ENCODE data around the gene RNU1-3. TPM values are rescaled to one million over a fixed set of nuclear protein-coding genes. Genes with fewer than 3 reads are reported as not detected.
"Not testable (repeated sequence)": the region's sequence is repeated elsewhere in the genome, so short reads cannot be mapped to it uniquely, and the experiment has no call there.

The RNU1-3 gene
- polyA plus RNA-seq, 1 donor, result not detected

GRCh38 chr1:16651560-16651959 is 15.2 kb downstream of the RNU1-3 start:
- not testable (repeated sequence) for DNase-seq

GRCh38 chr1:16649960-16650359 is 16.8 kb downstream of the RNU1-3 start:
- not testable (repeated sequence) for DNase-seq

- not testable (repeated sequence) for DNase-seq
Measured at GRCh38 chr1:16649390-16649789, 17.4 kb downstream of the RNU1-3 start.

DNA sequence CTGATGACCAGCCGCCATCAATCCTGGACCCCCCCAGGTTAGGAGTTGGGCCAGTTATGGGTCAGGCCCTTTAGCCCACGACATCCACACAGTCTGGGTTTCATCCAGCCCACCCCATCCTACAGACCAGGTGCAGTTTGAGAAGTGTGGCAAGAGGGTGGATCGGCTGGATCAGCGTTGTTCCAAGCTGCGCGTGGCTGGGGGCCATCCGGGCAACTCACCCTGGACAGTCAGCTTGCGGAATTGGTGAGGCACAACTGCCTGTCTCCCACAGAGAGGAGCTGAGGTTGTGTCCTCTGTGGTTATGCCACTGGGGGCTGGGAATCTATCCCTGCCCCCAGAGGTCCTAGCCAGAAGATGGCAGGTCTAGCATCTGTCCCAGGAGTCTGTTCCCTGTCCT is 18.0 kb downstream of the RNU1-3 start:
- not testable (repeated sequence) for DNase-seq

DNA sequence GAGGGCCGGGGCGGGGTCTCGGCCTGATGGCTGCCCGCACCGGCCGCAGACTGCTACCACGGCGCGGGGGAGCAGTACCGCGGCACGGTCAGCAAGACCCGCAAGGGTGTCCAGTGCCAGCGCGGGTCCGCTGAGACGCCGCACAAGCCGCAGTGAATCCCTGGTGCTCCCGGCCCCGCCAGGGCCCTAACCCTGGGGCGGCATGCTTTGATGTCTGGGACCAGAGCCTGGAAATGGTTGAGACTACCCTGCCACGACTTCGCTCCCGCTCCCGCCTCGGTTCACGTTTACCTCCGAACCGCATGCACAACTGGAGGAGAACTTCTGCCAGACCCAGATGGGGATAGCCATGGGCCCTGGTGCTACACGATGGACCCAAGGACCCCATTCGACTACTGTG is 18.5 kb downstream of the RNU1-3 start:
- not testable (repeated sequence) for DNase-seq

DNA sequence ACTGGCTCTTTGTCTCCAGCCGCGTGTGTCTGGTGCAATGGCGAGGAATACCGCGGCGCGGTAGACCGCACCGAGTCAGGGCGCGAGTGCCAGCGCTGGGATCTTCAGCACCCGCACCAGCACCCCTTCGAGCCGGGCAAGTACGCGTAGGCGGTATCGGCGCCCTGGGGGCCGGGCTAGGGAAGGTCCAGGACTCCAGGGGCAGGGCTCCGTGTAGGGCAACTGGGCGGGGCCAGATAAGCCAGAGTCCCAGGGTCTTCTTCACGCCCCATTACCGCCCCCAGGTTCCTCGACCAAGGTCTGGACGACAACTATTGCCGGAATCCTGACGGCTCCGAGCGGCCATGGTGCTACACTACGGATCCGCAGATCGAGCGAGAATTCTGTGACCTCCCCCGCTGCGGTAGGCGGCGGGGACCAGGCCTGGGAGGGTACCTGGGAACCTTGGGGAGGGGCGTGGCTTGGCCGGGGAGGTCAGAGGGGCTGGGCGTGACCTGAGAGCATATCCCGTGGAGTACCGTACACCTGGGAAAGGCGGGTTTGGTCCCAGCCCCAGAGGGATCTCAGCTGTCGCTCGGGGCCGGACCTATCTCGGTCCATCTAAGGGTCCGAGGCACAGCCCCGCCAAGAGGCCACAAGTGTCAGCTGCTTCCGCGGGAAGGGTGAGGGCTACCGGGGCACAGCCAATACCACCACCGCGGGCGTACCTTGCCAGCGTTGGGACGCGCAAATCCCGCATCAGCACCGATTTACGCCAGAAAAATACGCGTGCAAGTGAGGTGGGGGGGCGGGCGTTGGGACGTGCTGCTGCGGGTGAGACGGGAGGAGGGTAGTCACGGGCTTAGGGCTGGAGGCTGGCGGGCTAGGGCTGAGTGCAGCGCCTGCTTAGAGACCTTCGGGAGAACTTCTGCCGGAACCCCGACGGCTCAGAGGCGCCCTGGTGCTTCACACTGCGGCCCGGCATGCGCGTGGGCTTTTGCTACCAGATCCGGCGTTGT is 19.3 kb downstream of the RNU1-3 start:
- DNase-seq, result not testable (repeated sequence)

DNA sequence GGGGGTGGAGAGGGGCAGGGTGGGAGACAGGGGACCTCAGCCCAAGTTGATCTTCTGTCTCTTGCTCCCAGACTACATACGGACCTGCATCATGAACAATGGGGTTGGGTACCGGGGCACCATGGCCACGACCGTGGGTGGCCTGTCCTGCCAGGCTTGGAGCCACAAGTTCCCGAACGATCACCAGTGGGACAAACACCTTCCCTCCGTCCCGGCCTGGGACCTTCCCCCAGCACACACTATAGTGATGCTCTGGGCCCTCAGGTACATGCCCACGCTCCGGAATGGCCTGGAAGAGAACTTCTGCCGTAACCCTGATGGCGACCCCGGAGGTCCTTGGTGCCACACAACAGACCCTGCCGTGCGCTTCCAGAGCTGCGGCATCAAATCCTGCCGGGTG is 20.0 kb downstream of the RNU1-3 start:
- not testable (repeated sequence) for DNase-seq

GRCh38 chr1:16646061-16646664 is 20.6 kb downstream of the RNU1-3 start:
- not testable (repeated sequence) for DNase-seq

GRCh38 chr1:16645271-16646060 is 21.3 kb downstream of the RNU1-3 start:
- DNase-seq, result not testable (repeated sequence)

- DNase-seq, result peak; percentile 100
Measured at GRCh38 chr1:16644482-16645270, 22.1 kb downstream of the RNU1-3 start.

DNA sequence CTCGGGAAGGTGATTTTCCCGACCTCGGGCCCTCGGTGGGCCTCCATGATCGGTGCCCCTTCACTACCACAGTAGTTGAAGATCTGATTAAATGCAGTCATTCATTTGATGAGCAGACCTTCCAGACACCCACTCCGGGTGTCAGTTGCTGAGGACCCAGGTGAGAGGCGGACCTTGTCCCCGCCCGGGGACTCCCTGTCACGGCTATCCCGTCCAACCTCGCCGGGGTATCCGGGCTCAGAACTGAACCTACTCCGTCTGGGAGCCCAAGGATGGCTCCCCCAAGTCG is 22.6 kb downstream of the RNU1-3 start:
- DNase-seq, result no peak

GRCh38 chr1:16643476-16644192 is 23.1 kb downstream of the RNU1-3 start:
- DNase-seq, result not testable (repeated sequence)

DNA sequence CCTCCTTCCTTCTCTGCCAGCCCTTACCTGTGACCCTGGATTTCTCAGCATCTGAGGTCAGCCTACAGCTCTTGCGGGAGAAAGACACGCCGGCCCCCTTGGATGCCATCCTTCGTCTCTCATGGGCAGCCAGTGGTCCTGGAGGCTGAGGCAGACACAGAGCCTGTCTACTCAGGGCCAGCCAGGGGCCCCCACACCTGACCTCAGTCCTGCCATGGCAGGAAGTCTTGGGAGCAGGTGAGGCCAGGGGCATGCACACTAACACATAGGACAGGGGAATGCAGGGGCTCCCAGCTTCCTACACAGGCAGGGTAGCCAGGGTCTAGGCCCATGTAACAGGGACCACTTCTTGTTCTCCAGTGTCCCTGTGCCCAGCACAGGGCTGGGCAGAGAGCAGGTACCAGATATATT is 23.7 kb downstream of the RNU1-3 start:
- not testable (repeated sequence) for DNase-seq

DNA sequence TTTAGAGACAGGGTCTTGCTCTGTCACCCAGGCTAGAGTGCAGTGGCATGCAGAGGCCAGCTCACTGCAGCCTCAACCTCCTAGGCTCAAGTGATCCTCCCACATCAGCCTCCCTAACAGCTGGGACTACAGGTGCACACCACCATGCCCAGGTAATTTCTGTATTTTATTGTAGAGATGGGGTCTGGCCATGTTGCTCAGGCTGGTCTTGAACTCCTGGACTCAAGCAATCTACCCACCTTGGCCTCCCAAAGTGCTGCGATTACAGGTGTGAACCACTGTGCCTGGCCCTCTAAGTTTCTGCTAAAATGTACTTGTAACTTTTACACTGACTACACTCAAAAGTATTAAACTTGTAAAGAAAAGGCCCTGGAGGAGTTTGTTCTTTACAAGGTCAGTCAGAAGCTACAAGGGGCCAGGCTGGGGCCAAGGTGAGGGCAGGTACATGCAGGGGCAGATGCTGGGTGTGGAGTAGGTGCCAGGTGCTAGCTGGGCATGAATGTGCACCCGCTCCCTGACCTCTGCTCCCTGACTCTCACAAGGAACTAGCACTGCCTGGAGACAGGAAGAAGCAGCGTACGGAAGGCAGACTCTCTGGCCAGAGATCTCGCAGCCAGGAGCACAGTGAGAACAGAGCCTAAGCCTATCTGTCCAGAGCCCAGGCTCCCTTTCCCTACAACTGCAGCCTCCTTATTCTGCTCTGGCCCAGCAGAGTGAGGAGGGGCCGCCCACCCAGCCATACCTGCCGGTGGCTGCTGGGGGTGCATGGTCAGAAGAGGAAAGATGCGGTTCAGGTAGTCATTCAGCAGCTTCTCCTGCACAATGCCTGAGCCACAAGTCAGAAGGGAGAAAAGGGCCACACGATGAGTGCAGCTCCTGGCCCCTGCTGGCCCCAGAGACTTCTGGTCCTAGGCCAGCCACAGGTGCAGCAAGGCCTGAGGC is 24.5 kb downstream of the RNU1-3 start:
- DNase-seq, result not testable (repeated sequence)

GRCh38 chr1:16641159-16641975 is 25.4 kb downstream of the RNU1-3 start:
- not testable (repeated sequence) for DNase-seq

DNA sequence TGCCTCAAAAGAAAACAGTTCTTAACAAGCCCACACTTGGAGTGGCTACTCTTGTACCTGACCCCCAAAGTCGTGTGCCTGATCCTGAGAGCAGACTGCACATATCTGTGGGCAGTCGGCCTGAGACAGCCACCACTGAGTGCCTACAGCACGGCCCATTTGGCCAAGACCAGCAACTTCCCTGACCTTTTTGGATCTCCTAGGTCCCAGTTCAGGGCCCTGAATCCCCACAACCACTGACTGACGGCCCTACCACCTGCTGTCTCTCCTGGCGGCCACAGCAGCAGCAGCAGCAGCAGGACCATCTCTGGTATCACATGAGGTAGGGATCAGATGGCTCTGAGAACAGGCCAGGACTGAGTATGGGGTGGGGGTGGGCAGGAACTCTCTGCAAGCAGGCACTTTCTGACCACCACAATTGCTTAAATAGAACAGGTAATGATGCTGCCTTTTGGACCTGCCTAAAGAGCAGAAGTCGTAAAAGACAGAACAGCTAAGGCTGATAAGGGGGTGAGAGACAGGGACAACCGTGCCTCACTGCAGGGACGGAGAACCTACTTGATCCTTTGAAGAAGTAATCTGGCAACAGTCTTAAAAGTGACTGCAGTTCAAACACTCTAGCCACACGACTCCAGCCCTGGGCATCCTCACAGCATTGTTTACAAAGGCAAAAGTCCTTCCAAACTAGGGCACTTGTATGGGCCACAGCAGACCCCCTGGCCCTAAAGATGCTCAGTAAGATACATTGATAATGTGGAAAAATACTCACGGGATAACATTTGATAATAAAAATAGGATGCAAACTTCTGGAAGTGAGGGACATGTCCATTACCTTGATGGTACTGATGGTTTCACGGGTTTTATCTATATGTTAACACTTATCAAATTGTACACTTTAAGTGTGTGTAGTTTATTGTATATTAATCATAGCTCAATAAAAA is 27.4 kb downstream of the RNU1-3 start:
- DNase-seq, result not testable (repeated sequence)

- not testable (repeated sequence) for DNase-seq
Measured at GRCh38 chr1:16637941-16638778, 28.6 kb downstream of the RNU1-3 start.
